ENCODE measurements around the gene SLC7A6.

- TF ChIP-seq, protein P1, sequence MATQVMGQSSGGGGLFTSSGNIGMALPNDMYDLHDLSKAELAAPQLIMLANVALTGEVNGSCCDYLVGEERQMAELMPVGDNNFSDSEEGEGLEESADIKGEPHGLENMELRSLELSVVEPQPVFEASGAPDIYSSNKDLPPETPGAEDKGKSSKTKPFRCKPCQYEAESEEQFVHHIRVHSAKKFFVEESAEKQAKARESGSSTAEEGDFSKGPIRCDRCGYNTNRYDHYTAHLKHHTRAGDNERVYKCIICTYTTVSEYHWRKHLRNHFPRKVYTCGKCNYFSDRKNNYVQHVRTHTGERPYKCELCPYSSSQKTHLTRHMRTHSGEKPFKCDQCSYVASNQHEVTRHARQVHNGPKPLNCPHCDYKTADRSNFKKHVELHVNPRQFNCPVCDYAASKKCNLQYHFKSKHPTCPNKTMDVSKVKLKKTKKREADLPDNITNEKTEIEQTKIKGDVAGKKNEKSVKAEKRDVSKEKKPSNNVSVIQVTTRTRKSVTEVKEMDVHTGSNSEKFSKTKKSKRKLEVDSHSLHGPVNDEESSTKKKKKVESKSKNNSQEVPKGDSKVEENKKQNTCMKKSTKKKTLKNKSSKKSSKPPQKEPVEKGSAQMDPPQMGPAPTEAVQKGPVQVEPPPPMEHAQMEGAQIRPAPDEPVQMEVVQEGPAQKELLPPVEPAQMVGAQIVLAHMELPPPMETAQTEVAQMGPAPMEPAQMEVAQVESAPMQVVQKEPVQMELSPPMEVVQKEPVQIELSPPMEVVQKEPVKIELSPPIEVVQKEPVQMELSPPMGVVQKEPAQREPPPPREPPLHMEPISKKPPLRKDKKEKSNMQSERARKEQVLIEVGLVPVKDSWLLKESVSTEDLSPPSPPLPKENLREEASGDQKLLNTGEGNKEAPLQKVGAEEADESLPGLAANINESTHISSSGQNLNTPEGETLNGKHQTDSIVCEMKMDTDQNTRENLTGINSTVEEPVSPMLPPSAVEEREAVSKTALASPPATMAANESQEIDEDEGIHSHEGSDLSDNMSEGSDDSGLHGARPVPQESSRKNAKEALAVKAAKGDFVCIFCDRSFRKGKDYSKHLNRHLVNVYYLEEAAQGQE (IDR thresholded peaks at IDR 0.05) = no peak
- no peak for TF ChIP-seq PBX3 (IDR thresholded peaks at IDR 0.05)
- no peak for TF ChIP-seq MYC (IDR thresholded peaks at IDR 0.05; ENCODE audit: borderline replicate concordance, low read length)
- TF ChIP-seq, protein P2, sequence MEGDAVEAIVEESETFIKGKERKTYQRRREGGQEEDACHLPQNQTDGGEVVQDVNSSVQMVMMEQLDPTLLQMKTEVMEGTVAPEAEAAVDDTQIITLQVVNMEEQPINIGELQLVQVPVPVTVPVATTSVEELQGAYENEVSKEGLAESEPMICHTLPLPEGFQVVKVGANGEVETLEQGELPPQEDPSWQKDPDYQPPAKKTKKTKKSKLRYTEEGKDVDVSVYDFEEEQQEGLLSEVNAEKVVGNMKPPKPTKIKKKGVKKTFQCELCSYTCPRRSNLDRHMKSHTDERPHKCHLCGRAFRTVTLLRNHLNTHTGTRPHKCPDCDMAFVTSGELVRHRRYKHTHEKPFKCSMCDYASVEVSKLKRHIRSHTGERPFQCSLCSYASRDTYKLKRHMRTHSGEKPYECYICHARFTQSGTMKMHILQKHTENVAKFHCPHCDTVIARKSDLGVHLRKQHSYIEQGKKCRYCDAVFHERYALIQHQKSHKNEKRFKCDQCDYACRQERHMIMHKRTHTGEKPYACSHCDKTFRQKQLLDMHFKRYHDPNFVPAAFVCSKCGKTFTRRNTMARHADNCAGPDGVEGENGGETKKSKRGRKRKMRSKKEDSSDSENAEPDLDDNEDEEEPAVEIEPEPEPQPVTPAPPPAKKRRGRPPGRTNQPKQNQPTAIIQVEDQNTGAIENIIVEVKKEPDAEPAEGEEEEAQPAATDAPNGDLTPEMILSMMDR (IDR thresholded peaks at IDR 0.05) = no peak
- TF ChIP-seq RFX5 (IDR thresholded peaks at IDR 0.05) = no peak
- no peak for TF ChIP-seq ELK1 (IDR thresholded peaks at IDR 0.05; ENCODE audit: low read depth, low read length)
- TF ChIP-seq CHD2 (IDR thresholded peaks at IDR 0.05; ENCODE audit: low read length, partially characterized antibody) = no peak
- no peak for TF ChIP-seq POLR2A (IDR thresholded peaks at IDR 0.05; ENCODE audit: low read length)
Observed at GRCh38 chr16:68346892-68347480, 82.7 kb downstream of the SLC7A6 start.
